H7 (cell line): ENCODE measurements around the gene IARS2. TPM values are rescaled to one million over a fixed set of nuclear protein-coding genes. Genes with fewer than 3 reads are reported as not detected.
A peak's percentile ranks its signal among the peaks of the same experiment; 100 is the strongest.
"Not testable (repeated sequence)": the region's sequence is repeated elsewhere in the genome, so short reads cannot be mapped to it uniquely, and the experiment has no call there.

Source experiments
- DNase-seq: peaks from one replicate; pipeline ENCODE4 v3.0.0; 2012
- H3K27me3 ChIP-seq: 2 replicates; pipeline ENCODE4 v1.6.0; 2011; ENCODE audit warnings: mild to moderate bottlenecking, low read length; ENCODE audit not compliant: control insufficient read depth, insufficient read depth
- H3K36me3 ChIP-seq: replicated peaks from 2 replicates; pipeline ENCODE4 v1.5.1; 2011; ENCODE audit warnings: low read length; ENCODE audit not compliant: control insufficient read depth, insufficient read depth
- H3K4me3 ChIP-seq: 2 replicates; pipeline ENCODE4 v1.5.1; 2011; ENCODE audit warnings: low read depth, mild to moderate bottlenecking, control low read depth, low read length, moderate library complexity; ENCODE audit not compliant: insufficient read depth
- total RNA-seq: library from RNA; depleted of rRNA; stranded (reverse); fragments of >200 nt; shearing (Covaris generic); gene quantifications from 2 replicates; pipeline ENCODE4 v1.2.3, GENCODE V29; 2014

IARS2 gene
- total RNA-seq, 1 experiment from 2014 or later, result 119 TPM

- H3K27me3 ChIP-seq, result peaks cover 1% of the 10 kb centered on the region; the same call in 1 of the 2 replicates
- peak within 1 kb of the TSS; percentile 58 for H3K4me3 ChIP-seq
- DNase-seq, result peak; percentile 71
- no peaks in the 10 kb centered on the region for H3K36me3 ChIP-seq
Measured at GRCh38 chr1:220089650-220090556, 4.0 kb upstream of the IARS2 start, which contains the start of gene BPNT1. BPNT1 (minus strand) TSS chr1:220089788; CDS start chr1:220079846, 9,942 bp downstream.

GRCh38 chr1:220092694-220093093, 1.2 kb upstream of the IARS2 start:
- H3K36me3 ChIP-seq, result no peaks in the 10 kb centered on the region
- DNase-seq, result no peak
- H3K4me3 ChIP-seq, result no peak overlapping the region
- H3K27me3 ChIP-seq, result peaks cover 1% of the 10 kb centered on the region; the same call in 1 of the 2 replicates

GRCh38 chr1:220093361-220094015, 444 bp upstream of the IARS2 start:
- Histone ChIP-seq H3K36me3 (no peaks in the 10 kb centered on the region), H3K4me3 (no peak overlapping the region), H3K27me3 (peaks cover 1% of the 10 kb centered on the region; the same call in 1 of the 2 replicates)
- DNase-seq, result no peak

- H3K4me3 ChIP-seq, result no peak overlapping the region
- H3K27me3 ChIP-seq, result no peaks in the 10 kb centered on the region
- H3K36me3 ChIP-seq, result peaks cover 7% of the 10 kb centered on the region; the same call in 1 of the 2 replicates
Measured at GRCh38 chr1:220099826-220100225, 5.9 kb downstream of the IARS2 start.

GRCh38 chr1:220110473-220110872, 16.5 kb downstream of the IARS2 start:
- not testable (repeated sequence) for H3K4me3 ChIP-seq, DNase-seq, H3K27me3 ChIP-seq
- peaks cover 11% of the 10 kb centered on the region for H3K36me3 ChIP-seq

More at GRCh38 chr1:220099826-220100225, 5.9 kb downstream of the IARS2 start:
- DNase-seq, result no peak

GRCh38 chr1:220112600-220112999, 18.7 kb downstream of the IARS2 start:
- H3K4me3 ChIP-seq, H3K36me3 ChIP-seq, H3K27me3 ChIP-seq, DNase-seq: not testable (repeated sequence)

GRCh38 chr1:220113136-220113695, 19.3 kb downstream of the IARS2 start:
- Histone ChIP-seq H3K27me3 (no peaks in the 10 kb centered on the region), H3K36me3 (peaks cover 5% of the 10 kb centered on the region), H3K4me3 (no peak overlapping the region)
- peak; percentile 48 for DNase-seq

- H3K36me3 ChIP-seq, result peaks cover 1% of the 10 kb centered on the region
- no peak for DNase-seq
Measured at GRCh38 chr1:220119043-220119512, 25.1 kb downstream of the IARS2 start.

GRCh38 chr1:220121791-220122530, 28.0 kb downstream of the IARS2 start:
- peaks cover 1% of the 10 kb centered on the region for H3K36me3 ChIP-seq
- DNase-seq, result no peak
- H3K4me3 ChIP-seq, result no peak overlapping the region
- no peaks in the 10 kb centered on the region for H3K27me3 ChIP-seq

More at GRCh38 chr1:220119043-220119512, 25.1 kb downstream of the IARS2 start:
- H3K4me3 ChIP-seq, result no peak overlapping the region
- H3K27me3 ChIP-seq, result no peaks in the 10 kb centered on the region

- H3K27me3 ChIP-seq, result no peaks in the 10 kb centered on the region
Measured at GRCh38 chr1:220123066-220123465, 29.1 kb downstream of the IARS2 start.

GRCh38 chr1:220123889-220124288, 30.0 kb downstream of the IARS2 start:
- DNase-seq, result no peak
- Histone ChIP-seq H3K36me3 (peaks cover 3% of the 10 kb centered on the region), H3K4me3 (no peak overlapping the region), H3K27me3 (no peaks in the 10 kb centered on the region)

More at GRCh38 chr1:220123066-220123465, 29.1 kb downstream of the IARS2 start:
- DNase-seq, result no peak
- no peak overlapping the region for H3K4me3 ChIP-seq
- peaks cover 3% of the 10 kb centered on the region for H3K36me3 ChIP-seq

GRCh38 chr1:220124542-220124941, 30.6 kb downstream of the IARS2 start:
- no peak for DNase-seq
- H3K36me3 ChIP-seq, result peaks cover 3% of the 10 kb centered on the region
- H3K27me3 ChIP-seq, result no peaks in the 10 kb centered on the region
- H3K4me3 ChIP-seq, result no peak overlapping the region

GRCh38 chr1:220127076-220127475, 33.1 kb downstream of the IARS2 start:
- Histone ChIP-seq H3K36me3 (peaks cover 3% of the 10 kb centered on the region), H3K4me3 (no peak overlapping the region), H3K27me3 (no peaks in the 10 kb centered on the region)
- DNase-seq, result no peak
